SH-SY5Y (cell line): ENCODE measurements around the gene PDE4D.

ENCODE experiments used
- GATA2 ChIP-seq: IDR thresholded peaks from 2 replicates; pipeline ENCODE4 v1.6.1; 2011; ENCODE audit warnings: mild to moderate bottlenecking, low read depth, low read length
- GATA3 ChIP-seq: IDR thresholded peaks from 2 replicates; pipeline ENCODE4 v1.6.1; 2011; ENCODE audit warnings: low read depth, mild to moderate bottlenecking, low read length, moderate library complexity

DNA sequence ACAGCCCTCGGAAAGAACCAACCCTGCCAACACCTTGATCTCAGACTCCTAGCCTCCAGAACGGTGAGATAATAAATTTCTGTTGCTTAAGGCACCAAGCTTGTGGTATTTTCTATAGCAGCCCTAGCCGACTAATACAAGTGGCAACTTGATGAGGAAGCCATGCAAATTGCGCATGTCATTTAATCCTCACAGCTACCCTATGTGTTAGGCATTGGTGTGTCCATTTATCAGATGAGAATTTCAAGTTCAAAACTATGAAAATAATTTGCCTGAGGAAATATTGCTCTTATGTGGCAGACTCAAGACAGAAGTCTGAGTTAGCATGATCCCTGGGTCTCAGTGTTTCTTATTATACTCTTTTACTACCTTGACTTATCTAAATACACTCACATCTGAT lies 264.0 kb downstream of the PDE4D start:
- no peak for TF ChIP-seq GATA2
- TF ChIP-seq GATA3 = no peak
